Karpas-422 (cell line): Measurements from ENCODE around the gene MAP10. TPM values are rescaled to one million over a fixed set of nuclear protein-coding genes. Genes with fewer than 3 reads are reported as not detected.

Source experiments
- DNase-seq: peaks from one replicate; pipeline ENCODE4 v3.0.0-alpha.2; 2015
- H2AFZ ChIP-seq: fragments of 200-600 bp; sonication (generic); 2 replicates; pipeline ENCODE4 v1.6.1; 2014; ENCODE audit warnings: antibody characterized with exemption, low read length, mixed read lengths
- H3K27ac ChIP-seq: fragments of 200-600 bp; sonication (generic); 2 replicates; pipeline ENCODE4 v1.5.1; 2014; ENCODE audit warnings: mild to moderate bottlenecking, low read length, moderate library complexity
- H3K27me3 ChIP-seq: fragments of 200-600 bp; sonication (generic); 2 replicates; pipeline ENCODE4 v1.6.1; 2014; ENCODE audit warnings: low read length, mixed read lengths
- H3K36me3 ChIP-seq: fragments of 200-600 bp; sonication (generic); 2 replicates; pipeline ENCODE4 v1.6.1; 2014; ENCODE audit warnings: low read length, mixed read lengths; ENCODE audit not compliant: insufficient read depth
- H3K4me1 ChIP-seq: fragments of 200-600 bp; sonication (generic); 2 replicates; pipeline ENCODE4 v1.6.1; 2014; ENCODE audit warnings: mild to moderate bottlenecking, low read length, mixed read lengths
- H3K4me2 ChIP-seq: fragments of 200-600 bp; sonication (generic); 2 replicates; pipeline ENCODE4 v1.6.1; 2014; ENCODE audit warnings: low read length, low read depth, mild to moderate bottlenecking; ENCODE audit not compliant: poor library complexity, severe bottlenecking
- H3K4me3 ChIP-seq: fragments of 200-600 bp; sonication (generic); 2 replicates; pipeline ENCODE4 v1.5.1; 2014; ENCODE audit warnings: mild to moderate bottlenecking, antibody characterized with exemption, low read length, mixed read lengths
- H3K79me2 ChIP-seq: fragments of 200-600 bp; sonication (generic); 2 replicates; pipeline ENCODE4 v1.6.1; 2014; ENCODE audit warnings: mild to moderate bottlenecking, low read length, mixed read lengths
- H3K9ac ChIP-seq: fragments of 200-600 bp; sonication (generic); 2 replicates; pipeline ENCODE4 v1.6.0; 2014; ENCODE audit warnings: low read length
- H3K9me2 ChIP-seq: fragments of 200-600 bp; sonication (generic), shearing (Covaris generic); replicated peaks from 2 replicates; pipeline ENCODE4 v1.6.0; 2014; ENCODE audit warnings: mild to moderate bottlenecking, low read length, moderate library complexity; ENCODE audit not compliant: insufficient read depth
- H3K9me3 ChIP-seq: fragments of 300-700, 200-600 bp; sonication (generic); 2 replicates; pipeline ENCODE4 v1.6.1; 2014; ENCODE audit warnings: low read length, mixed read lengths
- H4K20me1 ChIP-seq: fragments of 200-600 bp; sonication (generic); 2 replicates; pipeline ENCODE4 v1.6.1; 2014; ENCODE audit warnings: mild to moderate bottlenecking, antibody characterized with exemption, low read length, low read depth; ENCODE audit not compliant: insufficient read depth
- total RNA-seq: library from RNA; depleted of rRNA; stranded (reverse); fragments of >200 nt; shearing (Covaris generic); gene quantifications from 2 replicates; pipeline ENCODE4 v1.2.3, GENCODE V29; 2014; ENCODE audit warnings: low replicate concordance

Gene MAP10
- total RNA-seq, 1 experiment from 2014 or later, result 8.7 TPM

DNA sequence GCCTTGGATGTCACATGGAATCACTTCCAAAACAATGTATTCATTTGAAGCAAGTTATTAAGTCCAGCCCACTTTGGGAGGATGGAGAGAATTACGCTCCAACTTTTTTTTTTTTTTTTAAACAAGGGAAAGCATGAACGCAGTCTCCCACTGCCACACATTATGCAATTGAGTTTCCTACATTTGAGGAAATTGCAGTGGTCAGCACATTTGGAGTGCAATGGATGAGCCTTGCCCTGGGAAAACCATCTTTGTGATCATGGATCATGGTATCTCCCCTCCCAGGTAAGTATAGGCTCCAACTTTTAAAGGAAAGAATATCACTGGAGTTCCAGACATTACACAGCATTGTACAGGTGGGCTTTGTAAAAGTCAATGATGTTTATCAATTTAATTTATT, 26.7 kb downstream of the MAP10 start:
- no peaks in the 10 kb centered on the region for H3K36me3 ChIP-seq
- H3K4me1 ChIP-seq, result no peaks in the 10 kb centered on the region
- H3K27ac ChIP-seq, result no peak overlapping the region
- no peaks in the 10 kb centered on the region for H3K27me3 ChIP-seq
- H3K9me3 ChIP-seq, result no peaks in the 10 kb centered on the region
- DNase-seq, result no peak
- H3K79me2 ChIP-seq, result no peaks in the 10 kb centered on the region
- H3K9me2 ChIP-seq, result no peaks in the 10 kb centered on the region
- no peak overlapping the region for H2AFZ ChIP-seq
- no peaks in the 10 kb centered on the region for H4K20me1 ChIP-seq
- H3K4me2 ChIP-seq, result no peak overlapping the region
- no peak overlapping the region for H3K4me3 ChIP-seq
- H3K9ac ChIP-seq, result no peak overlapping the region

DNA sequence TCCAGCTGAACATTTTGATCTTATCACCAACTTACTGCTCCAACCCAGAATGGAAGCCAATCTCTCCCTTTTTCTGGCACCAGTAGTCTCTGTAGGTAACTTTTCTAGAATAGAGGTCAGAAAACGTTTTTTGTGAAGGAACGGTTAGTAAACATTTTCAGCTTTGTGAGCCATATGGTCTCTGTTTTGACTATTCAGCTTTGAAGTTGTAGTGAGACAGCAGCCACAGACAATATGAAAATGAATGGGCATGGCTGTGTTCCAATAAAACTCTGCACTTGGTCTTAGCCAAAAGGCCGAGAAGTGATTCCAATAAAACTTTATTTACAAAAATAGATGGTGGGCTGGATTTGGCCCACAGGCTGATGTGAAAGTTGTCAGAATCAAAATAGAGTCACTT, 28.9 kb downstream of the MAP10 start:
- no peaks in the 10 kb centered on the region for H4K20me1 ChIP-seq
- no peak overlapping the region for H3K27ac ChIP-seq
- no peaks in the 10 kb centered on the region for H3K9me2 ChIP-seq
- no peak overlapping the region for H2AFZ ChIP-seq
- DNase-seq, result no peak
- H3K9ac ChIP-seq, result no peak overlapping the region
- no peak overlapping the region for H3K4me2 ChIP-seq
- no peaks in the 10 kb centered on the region for H3K79me2 ChIP-seq
- H3K27me3 ChIP-seq, result no peaks in the 10 kb centered on the region
- H3K4me1 ChIP-seq, result no peaks in the 10 kb centered on the region
- no peak overlapping the region for H3K4me3 ChIP-seq
- H3K36me3 ChIP-seq, result no peaks in the 10 kb centered on the region
- H3K9me3 ChIP-seq, result no peaks in the 10 kb centered on the region

- Histone ChIP-seq H3K4me3 (no peak overlapping the region), H3K27ac (no peak overlapping the region), H3K9me2 (no peaks in the 10 kb centered on the region), H3K4me1 (no peaks in the 10 kb centered on the region), H3K9ac (no peak overlapping the region), H3K79me2 (no peaks in the 10 kb centered on the region), H2AFZ (no peak overlapping the region), H3K36me3 (no peaks in the 10 kb centered on the region), H4K20me1 (no peaks in the 10 kb centered on the region), H3K4me2 (no peak overlapping the region), H3K27me3 (no peaks in the 10 kb centered on the region), H3K9me3 (no peaks in the 10 kb centered on the region)
- DNase-seq, result no peak
These were observed 29.9 kb downstream of the MAP10 start for GRCh38 chr1:232835166-232835565.

GRCh38 chr1:232837087-232837486, 31.9 kb downstream of the MAP10 start:
- Histone ChIP-seq H3K4me3 (no peak overlapping the region), H3K9me2 (no peaks in the 10 kb centered on the region), H3K79me2 (no peaks in the 10 kb centered on the region), H3K9me3 (no peaks in the 10 kb centered on the region), H3K36me3 (no peaks in the 10 kb centered on the region), H3K4me1 (no peaks in the 10 kb centered on the region), H3K27ac (no peak overlapping the region), H3K4me2 (no peak overlapping the region), H3K9ac (no peak overlapping the region), H2AFZ (no peak overlapping the region), H3K27me3 (no peaks in the 10 kb centered on the region), H4K20me1 (no peaks in the 10 kb centered on the region)
- no peak for DNase-seq

DNA sequence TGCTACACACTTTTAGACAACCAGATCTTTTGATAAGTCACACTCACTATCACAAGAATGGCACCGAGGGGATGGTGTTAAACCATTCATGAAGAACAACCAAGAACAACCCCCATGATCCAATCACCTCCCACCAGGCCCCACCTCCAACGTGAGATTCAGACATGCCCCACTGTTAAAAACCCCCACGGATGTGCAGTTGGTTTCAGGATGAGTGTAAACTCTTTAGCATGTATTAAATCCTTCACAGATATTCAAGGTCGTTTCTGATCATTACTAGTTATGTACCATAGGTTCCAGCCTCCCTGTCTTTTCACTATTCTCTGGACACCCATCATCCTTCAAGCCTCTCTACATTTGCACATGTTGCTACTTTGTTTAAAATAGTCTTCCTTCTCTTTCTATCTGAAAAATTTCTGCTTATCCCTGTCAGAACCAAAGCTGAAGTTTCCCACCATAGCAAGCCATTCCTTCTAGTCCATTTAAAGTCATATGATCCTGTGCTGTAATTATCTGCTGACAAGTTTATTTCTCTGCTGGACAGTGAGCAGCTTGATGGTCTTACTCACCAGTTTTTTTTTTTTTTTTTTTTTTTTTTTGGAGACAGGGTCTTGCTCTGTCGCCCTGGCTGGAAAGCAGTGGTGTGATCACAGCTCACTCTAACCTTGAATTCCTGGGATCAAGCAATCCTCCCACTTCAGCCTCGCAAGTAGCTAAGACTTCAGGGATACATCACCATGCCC, 36.8 kb downstream of the MAP10 start:
- Histone ChIP-seq H3K79me2 (no peaks in the 10 kb centered on the region), H3K27ac (no peak overlapping the region), H4K20me1 (no peaks in the 10 kb centered on the region), H3K27me3 (no peaks in the 10 kb centered on the region), H3K36me3 (no peaks in the 10 kb centered on the region), H3K9me2 (no peaks in the 10 kb centered on the region), H3K4me2 (no peak overlapping the region), H3K9ac (no peak overlapping the region), H2AFZ (no peak overlapping the region), H3K4me1 (no peaks in the 10 kb centered on the region), H3K4me3 (no peak overlapping the region), H3K9me3 (no peaks in the 10 kb centered on the region)
- DNase-seq, result no peak

- no peaks in the 10 kb centered on the region for H3K9me2 ChIP-seq
These were observed 39.6 kb downstream of the MAP10 start for GRCh38 chr1:232844791-232845190.

DNA sequence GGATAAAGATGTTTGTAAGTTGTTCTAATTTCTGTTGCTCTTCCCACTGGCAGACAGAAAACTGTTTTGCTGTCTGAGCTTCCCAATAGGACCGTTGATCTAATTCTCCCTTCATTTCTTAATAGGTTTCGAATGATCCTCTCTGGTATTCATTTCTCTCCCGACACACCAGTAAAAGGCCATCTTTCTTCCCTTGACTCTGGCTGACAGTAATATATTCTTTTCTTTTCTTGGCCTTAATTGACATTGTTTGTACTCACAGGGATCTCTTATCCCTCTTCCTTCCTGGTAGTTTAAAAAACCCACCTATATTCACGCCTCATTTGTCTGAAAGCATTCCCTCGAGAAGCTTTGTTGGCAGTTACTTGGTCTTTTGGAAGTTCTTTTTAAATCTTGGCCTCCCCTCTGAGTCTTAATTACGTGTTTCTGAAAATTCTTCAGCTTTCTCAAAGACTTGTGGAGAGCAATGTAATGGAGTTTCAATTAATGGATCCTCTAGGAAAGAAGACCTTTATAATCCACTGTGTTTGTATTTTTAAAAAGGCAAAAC, 40.3 kb downstream of the MAP10 start:
- Histone ChIP-seq H3K27ac (no peak overlapping the region), H3K9me3 (no peaks in the 10 kb centered on the region), H3K4me2 (no peak overlapping the region), H3K9ac (no peak overlapping the region), H3K36me3 (no peaks in the 10 kb centered on the region), H3K27me3 (no peaks in the 10 kb centered on the region), H2AFZ (no peak overlapping the region), H3K4me1 (no peaks in the 10 kb centered on the region), H3K9me2 (no peaks in the 10 kb centered on the region), H3K4me3 (no peak overlapping the region), H4K20me1 (no peaks in the 10 kb centered on the region), H3K79me2 (no peaks in the 10 kb centered on the region)
- no peak for DNase-seq

More at GRCh38 chr1:232844791-232845190, 39.6 kb downstream of the MAP10 start:
- Histone ChIP-seq H3K4me3 (no peak overlapping the region), H4K20me1 (no peaks in the 10 kb centered on the region), H3K4me2 (no peak overlapping the region), H3K79me2 (no peaks in the 10 kb centered on the region), H3K27ac (no peak overlapping the region), H3K9me3 (no peaks in the 10 kb centered on the region), H3K27me3 (no peaks in the 10 kb centered on the region), H3K9ac (no peak overlapping the region), H2AFZ (no peak overlapping the region), H3K36me3 (no peaks in the 10 kb centered on the region), H3K4me1 (no peaks in the 10 kb centered on the region)
- DNase-seq, result no peak

- Histone ChIP-seq H3K79me2 (no peaks in the 10 kb centered on the region), H3K4me1 (peaks cover 20% of the 10 kb centered on the region), H3K36me3 (no peaks in the 10 kb centered on the region), H2AFZ (no peak overlapping the region), H3K9me2 (no peaks in the 10 kb centered on the region), H3K4me2 (no peak overlapping the region), H3K9ac (no peak overlapping the region), H3K9me3 (no peaks in the 10 kb centered on the region), H3K27me3 (0 out of 2 replicates have a peak, but pooled peaks cover 4% of the 10 kb centered on the region), H4K20me1 (no peaks in the 10 kb centered on the region), H3K4me3 (no peak overlapping the region), H3K27ac (no peak overlapping the region)
- no peak for DNase-seq
These were observed 46.3 kb downstream of the MAP10 start for GRCh38 chr1:232851532-232851931.
